Endothelial cell of umbilical vein (primary cell): Measurements from ENCODE around the gene LENG9. TPM values are rescaled to one million over a fixed set of nuclear protein-coding genes. Genes with fewer than 3 reads are reported as not detected.

Source experiments
- BruUV-seq: library from RNA; stranded (reverse); fragments of 400-500 nt; replicated peaks from 2 replicates; lab custom pipeline; 2021; lab: Mats Ljungman, UMichigan
- CTCF ChIA-PET: fragments of 300-600, 350-600 bp; sonication (Branson Sonifier 250); formaldehyde crosslinking; loops from one replicate; lab custom pipeline; 2021; ENCODE audit warnings: antibody characterized with exemption, inconsistent platforms; lab: Charles Lee
- POLR2A ChIA-PET: fragments of 300-600, 350-600 bp; sonication (Branson Sonifier 250); formaldehyde crosslinking; loops from one replicate; lab custom pipeline; 2021; ENCODE audit warnings: antibody characterized with exemption, inconsistent platforms; lab: Charles Lee
- DNase-seq: peaks from one replicate; pipeline ENCODE4 v3.0.0-alpha.2; 2011; ENCODE audit warnings: low read depth, low spot score
- FAIRE-seq: peaks from 2 replicates; lab custom pipeline; 2011; peaks lifted over from hg19 to GRCh38; lab: Jason Lieb, UNC
- H2AFZ ChIP-seq: 2 replicates; pipeline ENCODE4 v1.6.0; 2012; ENCODE audit warnings: low read depth, low read length, control low read depth, inconsistent platforms
- H3K27ac ChIP-seq: 2 replicates; pipeline ENCODE4 v1.5.1; 2011; ENCODE audit warnings: low read depth, mild to moderate bottlenecking, control low read depth, low read length, moderate library complexity; ENCODE audit not compliant: insufficient read depth
- H3K27me3 ChIP-seq, 2 experiments: 2 replicates each; pipeline versions ENCODE4 v1.6.0 to v1.6.1; 2011; ENCODE audit warnings: low read length in 2 of 2, mixed read lengths in 1 of 2; ENCODE audit not compliant: control insufficient read depth in 2 of 2, insufficient read depth in 2 of 2
- H3K36me3 ChIP-seq, 2 experiments: 2 replicates in 1 of 2; 3 replicates in 1 of 2; pipeline ENCODE4 v1.5.1; 2011; ENCODE audit warnings: low read length in 2 of 2, mild to moderate bottlenecking in 1 of 2, moderate library complexity in 1 of 2; ENCODE audit not compliant: control insufficient read depth in 2 of 2, insufficient read depth in 2 of 2; ENCODE audit errors: extremely low read depth in 1 of 2
- H3K4me1 ChIP-seq: 3 replicates; pipeline ENCODE4 v1.5.1; 2011; ENCODE audit warnings: mild to moderate bottlenecking, low read length; ENCODE audit not compliant: control insufficient read depth, insufficient read depth; ENCODE audit errors: extremely low read depth
- H3K4me2 ChIP-seq: 2 replicates; pipeline ENCODE4 v1.6.1; 2011; ENCODE audit warnings: low read length, control low read depth, mixed read lengths; ENCODE audit not compliant: insufficient read depth
- H3K4me3 ChIP-seq, 3 experiments: fragments of 200-600 bp in 1 of 3; sonication (generic), shearing (Covaris generic) in 1 of 3; replicated peaks in 1 of 3; 2 replicates each; pipeline ENCODE4 v1.5.1; 2011 to 2016; ENCODE audit warnings: control low read depth in 3 of 3, low read length in 3 of 3, mild to moderate bottlenecking in 2 of 3, inconsistent platforms in 1 of 3, low read depth in 1 of 3, moderate library complexity in 1 of 3; ENCODE audit not compliant: insufficient read depth in 1 of 3
- H3K79me2 ChIP-seq: 2 replicates; pipeline ENCODE4 v1.6.0; 2012; ENCODE audit warnings: low read length, inconsistent platforms; ENCODE audit not compliant: control insufficient read depth, insufficient read depth
- H3K9ac ChIP-seq: replicated peaks from 2 replicates; pipeline ENCODE3; 2011; ENCODE audit warnings: low read length, control low read depth; ENCODE audit not compliant: insufficient read depth; ENCODE audit errors: extremely low read depth
- H3K9me1 ChIP-seq: replicated peaks from 3 replicates; pipeline ENCODE4 v1.6.0; 2011; ENCODE audit warnings: mild to moderate bottlenecking, low read length; ENCODE audit not compliant: control insufficient read depth, insufficient read depth; ENCODE audit errors: extremely low read depth
- H3K9me3 ChIP-seq: replicated peaks from 2 replicates; pipeline ENCODE4 v1.5.1; 2012; ENCODE audit warnings: low read length, inconsistent platforms; ENCODE audit not compliant: control insufficient read depth, insufficient read depth
- H4K20me1 ChIP-seq: replicated peaks from 2 replicates; pipeline ENCODE3; 2011; ENCODE audit warnings: mild to moderate bottlenecking, low read length; ENCODE audit not compliant: control insufficient read depth, insufficient read depth; ENCODE audit errors: extremely low read depth
- EZH2 ChIP-seq: IDR thresholded peaks from 2 replicates; pipeline ENCODE4 v1.6.1; 2012; ENCODE audit warnings: borderline replicate concordance, low read depth, mild to moderate bottlenecking, moderate library complexity, low read length, inconsistent platforms; ENCODE audit not compliant: severe bottlenecking
- FOS ChIP-seq: IDR thresholded peaks from 2 replicates; pipeline ENCODE4 v1.6.1; 2011; ENCODE audit warnings: mild to moderate bottlenecking, low read length, moderate library complexity, borderline replicate concordance; ENCODE audit not compliant: insufficient read depth
- GATA2 ChIP-seq: IDR thresholded peaks from 2 replicates; pipeline ENCODE4 v1.7.0; 2011; ENCODE audit warnings: low read depth, mild to moderate bottlenecking, moderate library complexity, mixed read lengths, low read length; ENCODE audit not compliant: insufficient read length, insufficient read depth
- JUN ChIP-seq: IDR thresholded peaks from 2 replicates; pipeline ENCODE4 v1.6.1; 2011; ENCODE audit warnings: borderline replicate concordance, low read depth; ENCODE audit not compliant: insufficient read length, insufficient read depth
- MYC ChIP-seq: IDR thresholded peaks from one replicate; pipeline ENCODE4 v1.6.1; 2011; ENCODE audit warnings: mild to moderate bottlenecking, low read depth, low read length
- POLR2A ChIP-seq: IDR thresholded peaks from 2 replicates; pipeline ENCODE4 v1.6.1; 2012; ENCODE audit warnings: low read depth, mild to moderate bottlenecking, control low read depth, low read length
- POLR2AphosphoS5 ChIP-seq: IDR thresholded peaks from 2 replicates; pipeline ENCODE4 v1.6.1; 2012; ENCODE audit warnings: low read depth, mild to moderate bottlenecking, control low read depth, low read length, moderate library complexity; ENCODE audit not compliant: insufficient read depth
- dilution Hi-C: fragments of 300-500 bp; cut with MboI; formaldehyde crosslinking; loops from one replicate; pipeline ENCODE4 v1.15.0; 2019; ENCODE audit warnings: low sequenced_read_pairs; ENCODE audit not compliant: extremely low pct_ligation_motif_present
- intact Hi-C: fragments of 100-400 bp; cut with micrococcal nuclease; formaldehyde crosslinking; loops from one replicate; pipeline ENCODE4 v1.10.0; 2022
- polyA plus RNA-seq, 4 experiments: library from polyadenylated mRNA; depleted of rRNA in 3 of 4; stranded (reverse) in 3 of 4; unstranded in 1 of 4; fragments of >200 nt; gene quantifications; 2 replicates each; pipeline versions ENCODE4 v1.2.1 to v1.2.3, GENCODE V29; 2011 to 2012; ENCODE audit warnings: missing spikeins in 1 of 4
- total RNA-seq: library from RNA; stranded (reverse); gene quantifications from 2 replicates; pipeline ENCODE4 v1.2.3, GENCODE V29; 2021
- TF ChIP-seq, protein P1 (sequence below): IDR thresholded peaks from 2 replicates; pipeline ENCODE4 v1.6.1; 2011; ENCODE audit not compliant: insufficient read depth, insufficient read length
- TF ChIP-seq, protein P2 (sequence below), 2 donors: IDR thresholded peaks; 1 replicate in 1 of 2; 2 replicates in 1 of 2; pipeline ENCODE4 v1.5.1; 2011; ENCODE audit warnings: low read length in 2 of 2, mild to moderate bottlenecking in 2 of 2, moderate library complexity in 2 of 2, control low read depth in 1 of 2, inconsistent platforms in 1 of 2, low read depth in 1 of 2; ENCODE audit not compliant: insufficient read depth in 1 of 2; ENCODE audit errors: extremely low read depth in 1 of 2

LENG9 gene
- total and polyA plus RNA-seq, 2 donors (not counting 3 experiments of a cell fraction or from before 2014, with no cell fraction given): 0.97 to 2.8 TPM

DNA sequence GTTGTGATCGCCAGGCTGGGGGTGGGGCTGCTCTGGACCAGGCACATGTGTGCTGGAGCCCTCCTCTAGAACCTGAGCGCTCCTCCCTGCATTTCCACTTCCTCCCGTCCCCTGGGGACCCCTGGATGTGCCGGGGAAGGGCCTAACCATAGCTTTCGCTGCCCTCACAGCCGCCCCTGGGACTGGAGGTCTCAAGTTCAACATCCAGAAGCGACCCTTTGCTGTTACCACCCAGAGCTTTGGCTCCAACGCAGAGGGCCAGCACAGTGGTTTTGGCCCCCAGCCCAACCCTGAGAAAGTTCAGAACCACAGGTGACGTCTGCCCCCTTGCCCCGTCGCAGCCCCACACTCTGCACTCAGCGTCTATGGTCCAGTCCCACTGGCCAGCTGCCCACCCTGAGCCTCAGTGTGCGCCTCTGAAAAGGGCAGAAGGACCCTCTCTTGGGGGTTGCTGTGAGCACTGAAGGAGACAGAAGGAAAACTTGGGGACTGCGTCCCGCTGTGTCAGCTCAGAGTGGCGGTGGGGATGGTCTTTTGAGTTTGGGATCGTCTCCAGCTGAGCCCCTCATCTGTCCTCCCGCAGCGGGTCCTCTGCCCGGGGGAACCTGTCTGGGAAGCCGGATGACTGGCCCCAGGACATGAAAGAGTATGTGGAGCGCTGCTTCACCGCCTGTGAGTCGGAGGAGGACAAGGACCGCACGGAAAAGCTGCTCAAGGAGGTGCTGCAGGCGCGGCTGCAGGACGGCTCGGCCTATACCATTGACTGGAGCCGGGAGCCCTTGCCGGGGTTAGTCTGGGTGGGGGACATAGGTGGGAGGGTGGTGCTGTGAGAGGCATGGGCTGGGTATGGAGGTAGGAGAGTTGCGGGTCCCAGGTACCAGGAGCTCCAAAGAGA lies 8.6 kb downstream of the LENG9 start:
- no TSS peak for BruUV-seq
- DNase-seq (no peak), FAIRE-seq (no peak)
- dilution Hi-C loops (no loop called here), intact Hi-C loops (loop anchor here (5.0 kb wide), 1 partner anchor 293 kb away; no protein-coding TSS in a partner anchor)
- Histone ChIP-seq H2AFZ (no peak overlapping the region), H3K79me2 (peaks cover 90% of the 10 kb centered on the region), H3K27me3 (no peaks in the 10 kb centered on the region), H3K36me3 (peaks cover 58 to 88% of the 10 kb centered on the region in 2 experiments), H4K20me1 (peaks cover 9% of the 10 kb centered on the region), H3K4me1 (peaks cover 14% of the 10 kb centered on the region), H3K4me3 (no peak overlapping the region), H3K9ac (no peak overlapping the region), H3K4me2 (no peak overlapping the region), H3K27ac (no peak overlapping the region), H3K9me1 (no peaks in the 10 kb centered on the region), H3K9me3 (no peaks in the 10 kb centered on the region)
- TF ChIP-seq MYC (no peak), FOS (no peak), POLR2AphosphoS5 (no peak), EZH2 (no peak), POLR2A (no peak), JUN (no peak), GATA2 (no peak)
- TF ChIP-seq, protein P1, sequence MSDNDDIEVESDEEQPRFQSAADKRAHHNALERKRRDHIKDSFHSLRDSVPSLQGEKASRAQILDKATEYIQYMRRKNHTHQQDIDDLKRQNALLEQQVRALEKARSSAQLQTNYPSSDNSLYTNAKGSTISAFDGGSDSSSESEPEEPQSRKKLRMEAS: no peak
- TF ChIP-seq, protein P2, sequence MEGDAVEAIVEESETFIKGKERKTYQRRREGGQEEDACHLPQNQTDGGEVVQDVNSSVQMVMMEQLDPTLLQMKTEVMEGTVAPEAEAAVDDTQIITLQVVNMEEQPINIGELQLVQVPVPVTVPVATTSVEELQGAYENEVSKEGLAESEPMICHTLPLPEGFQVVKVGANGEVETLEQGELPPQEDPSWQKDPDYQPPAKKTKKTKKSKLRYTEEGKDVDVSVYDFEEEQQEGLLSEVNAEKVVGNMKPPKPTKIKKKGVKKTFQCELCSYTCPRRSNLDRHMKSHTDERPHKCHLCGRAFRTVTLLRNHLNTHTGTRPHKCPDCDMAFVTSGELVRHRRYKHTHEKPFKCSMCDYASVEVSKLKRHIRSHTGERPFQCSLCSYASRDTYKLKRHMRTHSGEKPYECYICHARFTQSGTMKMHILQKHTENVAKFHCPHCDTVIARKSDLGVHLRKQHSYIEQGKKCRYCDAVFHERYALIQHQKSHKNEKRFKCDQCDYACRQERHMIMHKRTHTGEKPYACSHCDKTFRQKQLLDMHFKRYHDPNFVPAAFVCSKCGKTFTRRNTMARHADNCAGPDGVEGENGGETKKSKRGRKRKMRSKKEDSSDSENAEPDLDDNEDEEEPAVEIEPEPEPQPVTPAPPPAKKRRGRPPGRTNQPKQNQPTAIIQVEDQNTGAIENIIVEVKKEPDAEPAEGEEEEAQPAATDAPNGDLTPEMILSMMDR (IDR thresholded peaks at IDR 0.05; ENCODE audit: extremely low read depth in 1 of 2, insufficient read depth in 1 of 2, low read depth in 1 of 2, low read length in 2 of 2): no peak
- CTCF ChIA-PET: no interaction called here
- POLR2A ChIA-PET: interaction anchor here (0.6 kb wide), 1 partner anchor 18 kb away, joined by 3 read pairs; the partner anchor contains the start of gene CDC42EP5
